Fibroblast of skin of right quadriceps (primary cell): ENCODE data around the gene SEMA4F.

ENCODE experiments used
- DNase-seq: peaks from one replicate; pipeline ENCODE4 v3.0.0-alpha.2; 2013

SEMA4F gene

GRCh38 chr2:74668087-74668486 is 14.0 kb downstream of the SEMA4F start:
- no peak for DNase-seq

GRCh38 chr2:74670263-74670662 is 16.2 kb downstream of the SEMA4F start:
- DNase-seq: no peak

- peak; percentile 45 for DNase-seq
These were observed 17.4 kb downstream of the SEMA4F start for GRCh38 chr2:74671479-74671878.

GRCh38 chr2:74673826-74674528 is 19.9 kb downstream of the SEMA4F start:
- no peak for DNase-seq

- no peak for DNase-seq
These were observed 21.0 kb downstream of the SEMA4F start for GRCh38 chr2:74675090-74675489.

GRCh38 chr2:74676331-74676730 is 22.3 kb downstream of the SEMA4F start:
- no peak for DNase-seq

GRCh38 chr2:74679615-74680014 is 25.6 kb downstream of the SEMA4F start:
- DNase-seq: no peak

- DNase-seq: no peak
These were observed 28.5 kb downstream of the SEMA4F start for GRCh38 chr2:74682501-74682900.

GRCh38 chr2:74685408-74685807 is 31.4 kb downstream of the SEMA4F start:
- DNase-seq: no peak

- no peak for DNase-seq
These were observed 34.8 kb downstream of the SEMA4F start for GRCh38 chr2:74688881-74689280.

GRCh38 chr2:74689671-74690070 is 35.6 kb downstream of the SEMA4F start:
- no peak for DNase-seq

- DNase-seq: peak; percentile 57
These were observed 36.5 kb downstream of the SEMA4F start for GRCh38 chr2:74690571-74690970.

GRCh38 chr2:74691929-74692328 is 37.9 kb downstream of the SEMA4F start:
- no peak for DNase-seq

GRCh38 chr2:74693213-74693612 is 39.2 kb downstream of the SEMA4F start:
- DNase-seq: no peak

- no peak for DNase-seq
These were observed 39.6 kb downstream of the SEMA4F start for GRCh38 chr2:74693668-74694067.

GRCh38 chr2:74694281-74694680 is 40.2 kb downstream of the SEMA4F start:
- DNase-seq: no peak

GRCh38 chr2:74695663-74696062 is 41.6 kb downstream of the SEMA4F start:
- no peak for DNase-seq

GRCh38 chr2:74696829-74697228 is 42.8 kb downstream of the SEMA4F start:
- DNase-seq: peak; percentile 74

GRCh38 chr2:74700643-74701372 is 46.8 kb downstream of the SEMA4F start:
- no peak for DNase-seq

GRCh38 chr2:74702001-74702715 is 48.1 kb downstream of the SEMA4F start:
- no peak for DNase-seq

GRCh38 chr2:74703373-74703772 is 49.3 kb downstream of the SEMA4F start:
- no peak for DNase-seq

GRCh38 chr2:74704216-74704615 is 50.2 kb downstream of the SEMA4F start:
- DNase-seq: no peak

- no peak for DNase-seq
These were observed 52.7 kb downstream of the SEMA4F start for GRCh38 chr2:74706741-74707140.

- DNase-seq: no peak
These were observed 53.8 kb downstream of the SEMA4F start for GRCh38 chr2:74707837-74708236.
